ENCODE data around the gene PLAGL2.

Gene PLAGL2

GRCh38 chr20:32157611-32158010 lies 49.9 kb downstream of the PLAGL2 start:
- Histone ChIP-seq H3K9me3 (ENCODE audit: insufficient read depth, low read depth, low read length) (no peaks in the 10 kb centered on the region), H3K9ac (ENCODE audit: low read depth, low read length, poor library complexity, severe bottlenecking) (no peak overlapping the region), H3K27me3 (ENCODE audit: insufficient read depth, low read length, poor library complexity, severe bottlenecking) (no peaks in the 10 kb centered on the region), H3K4me1 (ENCODE audit: insufficient read depth, low read length, poor library complexity, severe bottlenecking) (peaks cover 3% of the 10 kb centered on the region), H3K4me3 (ENCODE audit: low read length, poor library complexity, severe bottlenecking) (no peak overlapping the region), H3K36me3 (ENCODE audit: insufficient read depth, low read length) (peaks cover 55% of the 10 kb centered on the region; the same call in 1 of the 2 replicates), H3F3A (ENCODE audit: low read depth) (no peaks in the 10 kb centered on the region), H3K9me2 (replicated peaks; ENCODE audit: low read depth, low read length) (no peaks in the 10 kb centered on the region), H2AFZ (ENCODE audit: low read length) (no peak overlapping the region), H3K4me2 (ENCODE audit: low read depth, low read length, poor library complexity, severe bottlenecking) (no peak overlapping the region), H4K20me1 (ENCODE audit: insufficient read depth, low read length, poor library complexity, severe bottlenecking) (no peaks in the 10 kb centered on the region), H3K79me2 (ENCODE audit: insufficient read depth, low read length) (no peaks in the 10 kb centered on the region)
- TF ChIP-seq CTCF (conservative IDR thresholded peaks at IDR 0.05; ENCODE audit: low read length): no peak
- TF ChIP-seq EZH2phosphoT487 (IDR thresholded peaks at IDR 0.05; ENCODE audit: borderline replicate concordance): no peak

GRCh38 chr20:32155017-32155981 lies 52.2 kb downstream of the PLAGL2 start:
- peaks cover 54% of the 10 kb centered on the region; the same call in 1 of the 2 replicates for H3K36me3 ChIP-seq (ENCODE audit: insufficient read depth, low read length)
- no peak overlapping the region for H3K9ac ChIP-seq (ENCODE audit: low read depth, low read length, poor library complexity, severe bottlenecking)
- no peak overlapping the region for H3K4me3 ChIP-seq (ENCODE audit: low read length, poor library complexity, severe bottlenecking)

GRCh38 chr20:32153771-32154170 lies 53.8 kb downstream of the PLAGL2 start:
- Histone ChIP-seq H3K9ac (ENCODE audit: low read depth, low read length, poor library complexity, severe bottlenecking) (no peak overlapping the region), H4K20me1 (ENCODE audit: insufficient read depth, low read length, poor library complexity, severe bottlenecking) (no peaks in the 10 kb centered on the region), H3K9me2 (replicated peaks; ENCODE audit: low read depth, low read length) (no peaks in the 10 kb centered on the region), H3K27me3 (ENCODE audit: insufficient read depth, low read length, poor library complexity, severe bottlenecking) (no peaks in the 10 kb centered on the region), H2AFZ (ENCODE audit: low read length) (no peak overlapping the region), H3K4me1 (ENCODE audit: insufficient read depth, low read length, poor library complexity, severe bottlenecking) (peaks cover 3% of the 10 kb centered on the region), H3K9me3 (ENCODE audit: insufficient read depth, low read depth, low read length) (no peaks in the 10 kb centered on the region), H3K79me2 (ENCODE audit: insufficient read depth, low read length) (no peaks in the 10 kb centered on the region), H3K4me3 (ENCODE audit: low read length, poor library complexity, severe bottlenecking) (no peak overlapping the region), H3K36me3 (ENCODE audit: insufficient read depth, low read length) (peaks cover 55% of the 10 kb centered on the region; the same call in 1 of the 2 replicates), H3K4me2 (ENCODE audit: low read depth, low read length, poor library complexity, severe bottlenecking) (no peak overlapping the region), H3F3A (ENCODE audit: low read depth) (no peaks in the 10 kb centered on the region)
- no peak for TF ChIP-seq EZH2phosphoT487 (IDR thresholded peaks at IDR 0.05; ENCODE audit: borderline replicate concordance)
- TF ChIP-seq CTCF (conservative IDR thresholded peaks at IDR 0.05; ENCODE audit: low read length): no peak

More at GRCh38 chr20:32155017-32155981, 52.2 kb downstream of the PLAGL2 start:
- Histone ChIP-seq H3F3A (ENCODE audit: low read depth) (no peaks in the 10 kb centered on the region), H4K20me1 (ENCODE audit: insufficient read depth, low read length, poor library complexity, severe bottlenecking) (no peaks in the 10 kb centered on the region), H2AFZ (ENCODE audit: low read length) (no peak overlapping the region), H3K9me3 (ENCODE audit: insufficient read depth, low read depth, low read length) (no peaks in the 10 kb centered on the region), H3K27me3 (ENCODE audit: insufficient read depth, low read length, poor library complexity, severe bottlenecking) (no peaks in the 10 kb centered on the region), H3K4me1 (ENCODE audit: insufficient read depth, low read length, poor library complexity, severe bottlenecking) (peaks cover 3% of the 10 kb centered on the region), H3K9me2 (replicated peaks; ENCODE audit: low read depth, low read length) (no peaks in the 10 kb centered on the region), H3K79me2 (ENCODE audit: insufficient read depth, low read length) (no peaks in the 10 kb centered on the region), H3K4me2 (ENCODE audit: low read depth, low read length, poor library complexity, severe bottlenecking) (no peak overlapping the region)
- peak; percentile 64 for TF ChIP-seq CTCF (conservative IDR thresholded peaks at IDR 0.05; ENCODE audit: low read length)
- no peak for TF ChIP-seq EZH2phosphoT487 (IDR thresholded peaks at IDR 0.05; ENCODE audit: borderline replicate concordance)
